GM12878 (cell line): ENCODE results near the gene BRAT1. TPM values are rescaled to one million over a fixed set of nuclear protein-coding genes. Genes with fewer than 3 reads are reported as not detected.

Source experiments
- ATAC-seq: fragments of 200-7000 bp; cut with Tn5 transposase; 3 replicates; pipeline ENCODE4 v1.9.1; 2020; ENCODE audit warnings: mild to moderate bottlenecking, moderate library complexity
- BruUV-seq: library from RNA; stranded (reverse); fragments of 400-500 nt; replicated peaks from 2 replicates; lab custom pipeline; 2021; lab: Mats Ljungman, UMichigan
- CTCF ChIA-PET: fragments of 300-600 bp; sonication (Branson Sonifier 250); formaldehyde crosslinking; extraction: SDS; loops from one replicate; lab custom pipeline; 2021; ENCODE audit warnings: inconsistent platforms; lab: Yijun Ruan, JAX
- POLR2A ChIA-PET: fragments of 350-600 bp; formaldehyde crosslinking; extraction: SDS; loops from one replicate; lab custom pipeline; 2021; ENCODE audit warnings: inconsistent platforms; lab: Charles Lee
- RAD21 ChIA-PET: fragments of 300-600 bp; sonication (Branson Sonifier 250); formaldehyde crosslinking; loops from one replicate; lab custom pipeline; 2023; ENCODE audit warnings: antibody characterized with exemption; ENCODE audit not compliant: unreplicated experiment; lab: Charles Lee
- SMC1A ChIA-PET: fragments of 300-600 bp; sonication (Branson Sonifier 250); formaldehyde crosslinking; loops from one replicate; lab custom pipeline; 2023; ENCODE audit not compliant: unreplicated experiment, uncharacterized antibody; lab: Charles Lee
- DNase-seq: peaks from one replicate; pipeline ENCODE4 v3.0.0-alpha.2; 2011; ENCODE audit warnings: low read depth, low spot score
- FAIRE-seq: peaks from 3 replicates; lab custom pipeline; 2011; peaks lifted over from hg19 to GRCh38; lab: Jason Lieb, UNC
- H2AFZ ChIP-seq: 2 replicates; pipeline ENCODE4 v1.6.0; 2011; ENCODE audit warnings: low read depth, low read length, control low read depth; ENCODE audit not compliant: control insufficient read depth
- H3K27ac ChIP-seq: 2 replicates; pipeline ENCODE4 v1.5.1; 2011; ENCODE audit warnings: control low read depth; ENCODE audit not compliant: control insufficient read depth, insufficient read depth
- H3K27me3 ChIP-seq, 2 experiments: replicated peaks in 1 of 2; 2 replicates each; pipeline versions ENCODE4 v1.6.0 to v1.6.1; 2011; ENCODE audit warnings: low read length in 1 of 2; ENCODE audit not compliant: control insufficient read depth in 2 of 2, insufficient read depth in 2 of 2
- H3K36me3 ChIP-seq, 2 experiments: 2 replicates each; pipeline ENCODE4 v1.5.1; 2011; ENCODE audit warnings: low read length in 1 of 2; ENCODE audit not compliant: control insufficient read depth in 2 of 2, insufficient read depth in 2 of 2
- H3K4me1 ChIP-seq: 2 replicates; pipeline ENCODE4 v1.6.1; 2011; ENCODE audit warnings: mild to moderate bottlenecking, low read length, moderate library complexity, mixed read lengths; ENCODE audit not compliant: control insufficient read depth, insufficient read depth
- H3K4me2 ChIP-seq: 2 replicates; pipeline ENCODE4 v1.6.0; 2011; ENCODE audit warnings: control low read depth; ENCODE audit not compliant: control insufficient read depth, insufficient read depth
- H3K4me3 ChIP-seq: fragments of 200-600 bp; sonication (generic); 2 replicates; pipeline ENCODE4 v1.5.1; 2016
- H3K79me2 ChIP-seq: 2 replicates; pipeline ENCODE4 v1.6.0; 2011; ENCODE audit warnings: low read length; ENCODE audit not compliant: control insufficient read depth, insufficient read depth
- H3K9ac ChIP-seq: 2 replicates; pipeline ENCODE4 v1.8.0; 2011; ENCODE audit warnings: low read length, control low read depth, mixed read lengths; ENCODE audit not compliant: control insufficient read depth, insufficient read depth
- H3K9me3 ChIP-seq: replicated peaks from 3 replicates; pipeline ENCODE4 v1.5.1; 2011; ENCODE audit warnings: mild to moderate bottlenecking, low read length; ENCODE audit not compliant: control insufficient read depth, insufficient read depth
- H4K20me1 ChIP-seq: 2 replicates; pipeline ENCODE4 v1.6.0; 2011; ENCODE audit not compliant: control insufficient read depth, insufficient read depth
- BMI1 ChIP-seq: fragments of 450-650 bp; IDR thresholded peaks from 2 replicates; pipeline ENCODE4 v1.6.1; 2016; ENCODE audit warnings: mild to moderate bottlenecking, moderate library complexity, borderline replicate concordance
- DPF2 ChIP-seq: fragments of 450-650 bp; IDR thresholded peaks from 2 replicates; pipeline ENCODE4 v1.6.1; 2017; ENCODE audit warnings: mild to moderate bottlenecking
- KAT2A ChIP-seq: conservative IDR thresholded peaks from 2 replicates; pipeline ENCODE4 v1.6.1; 2011; ENCODE audit warnings: low read depth, low read length; ENCODE audit not compliant: control insufficient read depth
- MTA2 ChIP-seq: fragments of 450-650 bp; IDR thresholded peaks from 2 replicates; pipeline ENCODE4 v1.6.1; 2016; ENCODE audit warnings: low read depth, mild to moderate bottlenecking, moderate library complexity
- MTA3 ChIP-seq: IDR thresholded peaks from 2 replicates; pipeline ENCODE4 v1.6.1; 2012; ENCODE audit warnings: low read length, inconsistent platforms, borderline replicate concordance
- MXI1 ChIP-seq: fragments of 150-350 bp; IDR thresholded peaks from 2 replicates; pipeline ENCODE4 v1.6.1; 2011; ENCODE audit warnings: low read depth, mild to moderate bottlenecking, inconsistent platforms, low read length, improper control_type of control experiment
- NR2F1 ChIP-seq: fragments of 450-650 bp; conservative IDR thresholded peaks from 2 replicates; pipeline ENCODE4 v1.6.1; 2017; ENCODE audit warnings: mild to moderate bottlenecking
- POU2F2 ChIP-seq: IDR thresholded peaks from 3 replicates; pipeline ENCODE4 v1.6.1; 2011; ENCODE audit warnings: low read depth, mild to moderate bottlenecking, low read length, borderline replicate concordance
- RUNX3 ChIP-seq: IDR thresholded peaks from 2 replicates; pipeline ENCODE4 v1.6.1; 2012; ENCODE audit warnings: low read length, inconsistent platforms
- SPI1 ChIP-seq: IDR thresholded peaks from 2 replicates; pipeline ENCODE4 v1.6.1; 2011; ENCODE audit warnings: low read depth, mild to moderate bottlenecking, low read length, moderate library complexity, borderline replicate concordance; ENCODE audit not compliant: insufficient read depth
- SREBF2 ChIP-seq: IDR thresholded peaks from 2 replicates; pipeline ENCODE4 v1.6.1; 2012; ENCODE audit warnings: mild to moderate bottlenecking, low read length
- SUPT20H ChIP-seq: IDR thresholded peaks from 2 replicates; pipeline ENCODE4 v1.6.1; 2011; ENCODE audit warnings: low read depth, mild to moderate bottlenecking, low read length, moderate library complexity, borderline replicate concordance; ENCODE audit not compliant: control insufficient read depth
- TCF7 ChIP-seq: IDR thresholded peaks from 2 replicates; pipeline ENCODE4 v1.6.1; 2014; ENCODE audit warnings: antibody characterized with exemption, borderline replicate concordance
- YBX1 ChIP-seq: fragments of 450-650 bp; IDR thresholded peaks from 2 replicates; pipeline ENCODE4 v1.6.1; 2016; ENCODE audit warnings: antibody characterized with exemption
- WGBS: methylation state at CpG from one replicate; pipeline ENCODE4 v1.1.6; 2016; ENCODE audit warnings: low lambda C conversion rate; ENCODE audit not compliant: insufficient replicate concordance, insufficient coverage; ENCODE audit errors: missing lambda C conversion rate; 5-methylcytosine and 5-hydroxymethylcytosine counted together
- in situ Hi-C: fragments of 300-500 bp; cut with MboI; formaldehyde crosslinking; loops from 9 replicates; pipeline ENCODE4 v1.14.3; 2018; ENCODE audit warnings: mixed read lengths
- intact Hi-C: fragments of 100-400 bp; cut with micrococcal nuclease; formaldehyde crosslinking; loops from one replicate; pipeline ENCODE4 v1.14.2; 2022; ENCODE audit not compliant: unreplicated experiment
- polyA plus RNA-seq, 11 experiments: library from polyadenylated mRNA; depleted of rRNA in 4 of 11; unstranded in 6 of 11; stranded (reverse) in 5 of 11; fragments of >200 nt; fragmentation: Nextera tagmentation in 4 of 11; fragmentation: Illumina TruSeq in 1 of 11; extraction: Ambion mirVana in 4 of 11; extraction: Trizol in 1 of 11; gene quantifications; 1 replicate in 1 of 11; 2 replicates in 10 of 11; pipeline versions ENCODE4 v1.2.1 to v1.2.3, GENCODE V29; 2011 to 2016; ENCODE audit warnings: inconsistent platforms in 2 of 11, missing spikeins in 2 of 11, low read depth in 1 of 11
- total RNA-seq, 4 experiments: library from RNA; depleted of rRNA in 3 of 4; stranded (reverse); fragments of >200 nt in 3 of 4; fragmentation: Illumina TruSeq in 1 of 4; extraction: Trizol in 1 of 4; gene quantifications; 2 replicates each; pipeline versions ENCODE4 v1.2.1 to v1.2.3, GENCODE V29; 2013 to 2021
- TF ChIP-seq, protein P1 (sequence below): fragments of 450-650 bp; IDR thresholded peaks from 2 replicates; pipeline ENCODE4 v1.6.1; 2018; ENCODE audit warnings: mild to moderate bottlenecking, low read depth, moderate library complexity; ENCODE audit not compliant: partially characterized antibody
- TF ChIP-seq, protein P2 (sequence below): fragments of 450-650 bp; formaldehyde crosslinking; IDR thresholded peaks from 2 replicates; pipeline ENCODE4 v1.4.0; 2022; ENCODE audit warnings: mild to moderate bottlenecking, moderate library complexity

BRAT1 gene
- total and polyA plus RNA-seq, 10 of the 15 experiments (the other 5 are each of a cell fraction or from before 2014, with no cell fraction given): 0.13 to 53.3 (median 16.0) TPM

DNA sequence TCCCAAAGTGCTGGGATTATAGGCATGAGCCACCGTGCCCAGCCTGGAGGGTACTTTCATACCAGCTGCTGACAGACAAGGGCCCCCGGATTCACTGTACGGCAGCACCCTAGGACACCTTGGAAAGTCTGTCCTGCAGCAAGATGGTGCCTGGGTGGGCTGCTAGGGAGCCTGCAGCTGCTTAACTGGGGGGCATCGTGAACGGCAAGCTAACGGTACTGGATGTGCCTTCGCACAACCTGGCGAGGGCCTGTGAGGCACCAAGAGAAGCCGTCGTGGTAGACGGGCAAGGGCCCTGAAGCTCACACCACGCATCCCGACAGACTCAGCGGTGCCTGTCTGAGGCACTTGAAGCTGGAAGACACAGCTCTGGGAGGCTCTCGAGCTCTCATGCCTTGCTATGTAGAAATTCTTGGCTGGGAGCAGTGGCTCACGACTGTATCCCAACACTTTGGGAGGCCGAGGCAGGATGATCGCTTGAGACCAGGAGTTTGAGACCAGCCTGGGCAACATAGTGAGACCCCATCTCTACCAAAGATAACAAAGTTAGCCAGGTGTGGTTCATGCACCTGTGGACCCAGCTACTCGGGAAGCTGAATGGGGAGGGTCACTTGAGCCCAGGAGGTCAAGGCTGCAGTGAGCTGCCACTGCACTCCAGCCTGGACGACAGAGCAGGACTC lies 9.4 kb downstream of the BRAT1 start:
- no peak overlapping the region for H3K4me3 ChIP-seq
- no peaks in the 10 kb centered on the region for H3K4me1 ChIP-seq
- intact Hi-C loops: no loop called here
- no peak overlapping the region for H3K27ac ChIP-seq
- 99% methylated on average over 20 of the region's 20 CpGs for WGBS
- no peak for DNase-seq
- no peaks in the 10 kb centered on the region for H3K27me3 ChIP-seq
- no peak overlapping the region for H3K4me2 ChIP-seq
- H3K9ac ChIP-seq: no peak overlapping the region
- H3K79me2 ChIP-seq: no peaks in the 10 kb centered on the region
- H3K36me3 ChIP-seq: peaks cover 4 to 28% of the 10 kb centered on the region in 2 experiments
- H4K20me1 ChIP-seq: no peaks in the 10 kb centered on the region
- ChIA-PET SMC1A (no interaction called here), RAD21 (no interaction called here), POLR2A (no interaction called here), CTCF (no interaction called here)
- in situ Hi-C loops: no loop called here
- H2AFZ ChIP-seq: no peak overlapping the region
- no peak for ATAC-seq
- BruUV-seq: no TSS peak
- no peaks in the 10 kb centered on the region for H3K9me3 ChIP-seq
- no peak for FAIRE-seq
- no peak for TF ChIP-seq SUPT20H
- no peak for TF ChIP-seq BMI1
- TF ChIP-seq RUNX3: no peak
- no peak for TF ChIP-seq TCF7
- no peak for TF ChIP-seq KAT2A
- no peak for TF ChIP-seq POU2F2
- no peak for TF ChIP-seq YBX1
- TF ChIP-seq, protein P1, sequence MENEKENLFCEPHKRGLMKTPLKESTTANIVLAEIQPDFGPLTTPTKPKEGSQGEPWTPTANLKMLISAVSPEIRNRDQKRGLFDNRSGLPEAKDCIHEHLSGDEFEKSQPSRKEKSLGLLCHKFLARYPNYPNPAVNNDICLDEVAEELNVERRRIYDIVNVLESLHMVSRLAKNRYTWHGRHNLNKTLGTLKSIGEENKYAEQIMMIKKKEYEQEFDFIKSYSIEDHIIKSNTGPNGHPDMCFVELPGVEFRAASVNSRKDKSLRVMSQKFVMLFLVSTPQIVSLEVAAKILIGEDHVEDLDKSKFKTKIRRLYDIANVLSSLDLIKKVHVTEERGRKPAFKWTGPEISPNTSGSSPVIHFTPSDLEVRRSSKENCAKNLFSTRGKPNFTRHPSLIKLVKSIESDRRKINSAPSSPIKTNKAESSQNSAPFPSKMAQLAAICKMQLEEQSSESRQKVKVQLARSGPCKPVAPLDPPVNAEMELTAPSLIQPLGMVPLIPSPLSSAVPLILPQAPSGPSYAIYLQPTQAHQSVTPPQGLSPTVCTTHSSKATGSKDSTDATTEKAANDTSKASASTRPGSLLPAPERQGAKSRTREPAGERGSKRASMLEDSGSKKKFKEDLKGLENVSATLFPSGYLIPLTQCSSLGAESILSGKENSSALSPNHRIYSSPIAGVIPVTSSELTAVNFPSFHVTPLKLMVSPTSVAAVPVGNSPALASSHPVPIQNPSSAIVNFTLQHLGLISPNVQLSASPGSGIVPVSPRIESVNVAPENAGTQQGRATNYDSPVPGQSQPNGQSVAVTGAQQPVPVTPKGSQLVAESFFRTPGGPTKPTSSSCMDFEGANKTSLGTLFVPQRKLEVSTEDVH: no peak
- TF ChIP-seq, protein P2, sequence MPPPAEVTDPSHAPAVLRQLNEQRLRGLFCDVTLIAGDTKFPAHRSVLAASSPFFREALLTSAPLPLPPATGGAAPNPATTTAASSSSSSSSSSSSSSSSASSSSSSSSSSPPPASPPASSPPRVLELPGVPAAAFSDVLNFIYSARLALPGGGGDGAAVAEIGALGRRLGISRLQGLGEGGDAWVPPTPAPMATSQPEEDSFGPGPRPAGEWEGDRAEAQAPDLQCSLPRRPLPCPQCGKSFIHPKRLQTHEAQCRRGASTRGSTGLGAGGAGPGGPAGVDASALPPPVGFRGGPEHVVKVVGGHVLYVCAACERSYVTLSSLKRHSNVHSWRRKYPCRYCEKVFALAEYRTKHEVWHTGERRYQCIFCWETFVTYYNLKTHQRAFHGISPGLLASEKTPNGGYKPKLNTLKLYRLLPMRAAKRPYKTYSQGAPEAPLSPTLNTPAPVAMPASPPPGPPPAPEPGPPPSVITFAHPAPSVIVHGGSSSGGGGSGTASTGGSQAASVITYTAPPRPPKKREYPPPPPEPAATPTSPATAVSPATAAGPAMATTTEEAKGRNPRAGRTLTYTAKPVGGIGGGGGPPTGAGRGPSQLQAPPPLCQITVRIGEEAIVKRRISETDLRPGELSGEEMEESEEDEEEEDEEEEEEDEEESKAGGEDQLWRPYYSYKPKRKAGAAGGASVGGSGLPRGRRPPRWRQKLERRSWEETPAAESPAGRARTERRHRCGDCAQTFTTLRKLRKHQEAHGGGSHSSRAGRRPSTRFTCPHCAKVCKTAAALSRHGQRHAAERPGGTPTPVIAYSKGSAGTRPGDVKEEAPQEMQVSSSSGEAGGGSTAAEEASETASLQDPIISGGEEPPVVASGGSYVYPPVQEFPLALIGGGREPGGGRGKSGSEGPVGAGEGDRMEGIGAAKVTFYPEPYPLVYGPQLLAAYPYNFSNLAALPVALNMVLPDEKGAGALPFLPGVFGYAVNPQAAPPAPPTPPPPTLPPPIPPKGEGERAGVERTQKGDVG (CRISPR knock-in tag): no peak
- TF ChIP-seq DPF2: no peak
- TF ChIP-seq NR2F1: no peak
- TF ChIP-seq SREBF2: no peak
- no peak for TF ChIP-seq SPI1
- TF ChIP-seq MXI1: no peak
- TF ChIP-seq MTA2: no peak
- TF ChIP-seq MTA3: no peak
